Kidney (tissue), 14 donors: ENCODE results near the gene RPTN. TPM values are rescaled to one million over a fixed set of nuclear protein-coding genes. Genes with fewer than 3 reads are reported as not detected.
"Not testable (repeated sequence)": the region's sequence is repeated elsewhere in the genome, so short reads cannot be mapped to it uniquely, and the experiment has no call there.

Experiments used
- DNase-seq, 5 donors: peaks; one replicate each; pipeline ENCODE4 v3.0.0-alpha.2; 2013 to 2020
- FAIRE-seq: peaks from 2 replicates; lab custom pipeline; 2012; peaks lifted over from hg19 to GRCh38; lab: Jason Lieb, UNC
- H3K27ac ChIP-seq, 2 donors: one replicate each; pipeline ENCODE4 v1.7.0; 2013; ENCODE audit warnings: low read depth in 2 of 2, low read length in 2 of 2, inconsistent platforms in 1 of 2
- H3K27me3 ChIP-seq: one replicate; pipeline ENCODE4 v1.7.1; 2013; ENCODE audit warnings: low read length, inconsistent platforms; ENCODE audit not compliant: control insufficient read depth, insufficient read depth
- H3K36me3 ChIP-seq, 3 donors: one replicate each; pipeline versions ENCODE4 v1.7.0 to v1.7.1; 2013; ENCODE audit warnings: low read length in 3 of 3, control low read depth in 1 of 3, inconsistent platforms in 1 of 3; ENCODE audit not compliant: insufficient read depth in 3 of 3, control insufficient read depth in 2 of 3
- H3K4me1 ChIP-seq, 3 donors: one replicate each; pipeline versions ENCODE4 v1.7.0 to v1.7.1; 2013; ENCODE audit warnings: low read length in 3 of 3, inconsistent platforms in 1 of 3, low read depth in 1 of 3; ENCODE audit not compliant: control insufficient read depth in 2 of 3, insufficient read depth in 2 of 3
- H3K4me3 ChIP-seq, 3 donors: one replicate each; pipeline versions ENCODE4 v1.7.0 to v1.8.1; 2013; ENCODE audit warnings: low read length in 3 of 3, control low read depth in 1 of 3, inconsistent platforms in 1 of 3
- H3K9ac ChIP-seq, 3 donors: one replicate each; pipeline versions ENCODE4 v1.7.0 to v1.7.1; 2013; ENCODE audit warnings: low read length in 3 of 3, control low read depth in 1 of 3, inconsistent platforms in 1 of 3
- H3K9me3 ChIP-seq, 3 donors: one replicate each; pipeline versions ENCODE4 v1.7.0 to v1.7.1; 2013; ENCODE audit warnings: low read length in 3 of 3, control low read depth in 1 of 3, inconsistent platforms in 1 of 3; ENCODE audit not compliant: control insufficient read depth in 2 of 3, insufficient read depth in 1 of 3
- intact Hi-C: fragments of 100-400 bp; cut with DNase I; formaldehyde crosslinking; loops from one replicate; pipeline ENCODE4 v1.11.1; 2022
- polyA plus RNA-seq: library from polyadenylated mRNA; stranded (reverse); fragments of 350-450 nt; fragmentation: Illumina TruSeq; extraction: RNeasy Lipid Tissue Mini Kit (QIAGEN cat#74804); gene quantifications from one replicate; pipeline ENCODE4 v1.2.3, GENCODE V29; 2014; ENCODE audit warnings: low read depth, low replicate concordance; ENCODE audit not compliant: insufficient read depth
- total RNA-seq: library from RNA; stranded (reverse); fragmentation: NEBNext Ultra II Directional; extraction: Animal tissue kit (Norgen Biotek cat#: 25700); gene quantifications from one replicate; pipeline ENCODE4 v1.2.1, GENCODE V29; 2021
- TF ChIP-seq, protein P1 (sequence below): IDR thresholded peaks from 3 replicates; pipeline ENCODE4 v1.5.1; 2012; ENCODE audit warnings: mild to moderate bottlenecking, moderate library complexity, borderline replicate concordance; ENCODE audit not compliant: insufficient read depth; ENCODE audit errors: extremely low read depth
- donor health status: control.
- donor health status: control.
- donor health status: control.
- donor health status: control.
- donor health status: control.
- donor health status: DM: yes; HTN: yes; CAD: no.
- donor health status: Normal renal cell carcinoma (clear cell type).

RPTN gene
- total and polyA plus RNA-seq, 2 donors from 2014 or later = not detected

DNA sequence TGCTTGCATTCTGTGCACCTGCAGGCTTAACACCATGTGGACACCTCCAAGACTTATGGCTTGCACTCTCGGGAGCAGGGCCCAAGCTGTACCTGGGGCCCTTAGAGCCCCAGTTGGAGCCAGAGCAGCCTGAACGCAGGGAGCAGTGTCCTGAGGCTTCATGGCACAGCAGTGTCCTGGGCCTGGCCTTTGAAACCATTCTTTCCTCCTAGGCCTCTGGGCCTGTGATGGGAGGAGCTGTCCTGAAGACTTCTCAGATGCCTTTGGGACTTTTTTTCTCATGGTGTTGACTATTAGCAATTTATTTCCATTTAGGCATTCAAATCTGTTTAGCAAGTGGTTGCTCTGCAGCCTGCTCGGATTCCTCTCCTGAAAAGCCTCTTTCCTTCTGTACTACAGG, 11.0 kb downstream of the RPTN start:
- no peak overlapping the region for H3K9ac ChIP-seq

DNA sequence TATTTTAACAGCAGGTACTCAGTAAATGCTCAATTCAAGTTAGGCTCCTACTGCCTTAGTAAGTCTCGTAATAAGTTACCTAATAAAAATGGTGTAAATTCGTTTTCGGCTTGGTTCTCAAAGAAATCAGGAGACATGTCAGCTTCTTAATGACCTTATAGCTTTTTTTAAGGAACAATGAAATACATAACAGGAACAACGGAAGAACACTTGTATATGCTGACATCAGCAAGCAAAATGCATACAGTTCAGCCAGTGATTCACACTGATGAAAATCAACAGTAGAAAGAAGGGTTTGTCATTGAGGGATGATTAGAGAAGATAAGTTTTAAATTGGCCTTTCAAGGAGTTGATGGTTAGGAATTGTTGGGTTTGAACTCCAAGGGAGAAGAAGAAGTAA, 13.3 kb downstream of the RPTN start:
- TF ChIP-seq, protein P1, sequence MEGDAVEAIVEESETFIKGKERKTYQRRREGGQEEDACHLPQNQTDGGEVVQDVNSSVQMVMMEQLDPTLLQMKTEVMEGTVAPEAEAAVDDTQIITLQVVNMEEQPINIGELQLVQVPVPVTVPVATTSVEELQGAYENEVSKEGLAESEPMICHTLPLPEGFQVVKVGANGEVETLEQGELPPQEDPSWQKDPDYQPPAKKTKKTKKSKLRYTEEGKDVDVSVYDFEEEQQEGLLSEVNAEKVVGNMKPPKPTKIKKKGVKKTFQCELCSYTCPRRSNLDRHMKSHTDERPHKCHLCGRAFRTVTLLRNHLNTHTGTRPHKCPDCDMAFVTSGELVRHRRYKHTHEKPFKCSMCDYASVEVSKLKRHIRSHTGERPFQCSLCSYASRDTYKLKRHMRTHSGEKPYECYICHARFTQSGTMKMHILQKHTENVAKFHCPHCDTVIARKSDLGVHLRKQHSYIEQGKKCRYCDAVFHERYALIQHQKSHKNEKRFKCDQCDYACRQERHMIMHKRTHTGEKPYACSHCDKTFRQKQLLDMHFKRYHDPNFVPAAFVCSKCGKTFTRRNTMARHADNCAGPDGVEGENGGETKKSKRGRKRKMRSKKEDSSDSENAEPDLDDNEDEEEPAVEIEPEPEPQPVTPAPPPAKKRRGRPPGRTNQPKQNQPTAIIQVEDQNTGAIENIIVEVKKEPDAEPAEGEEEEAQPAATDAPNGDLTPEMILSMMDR = no peak
- Histone ChIP-seq H3K27me3 (no peaks in the 10 kb centered on the region), H3K9ac (no peak overlapping the region), H3K27ac (no peak overlapping the region), H3K4me1 (no peaks in the 10 kb centered on the region), H3K9me3 (peaks cover 0 to 13% (median 0%) of the 10 kb centered on the region in 3 donors), H3K36me3 (no peaks in the 10 kb centered on the region), H3K4me3 (no peak overlapping the region)
- intact Hi-C loops = no loop called here
- DNase-seq (no peak), FAIRE-seq (no peak)

More for the DNA sequence above, 11.0 kb downstream of the RPTN start:
- Histone ChIP-seq H3K4me3 (no peak overlapping the region), H3K27me3 (no peaks in the 10 kb centered on the region), H3K4me1 (no peaks in the 10 kb centered on the region), H3K9me3 (peaks cover 0 to 13% (median 0%) of the 10 kb centered on the region in 3 donors), H3K27ac (no peak overlapping the region), H3K36me3 (no peaks in the 10 kb centered on the region)
- intact Hi-C loops = no loop called here
- DNase-seq = no peak
- TF ChIP-seq, protein P1 = no peak
- FAIRE-seq = no peak

DNA sequence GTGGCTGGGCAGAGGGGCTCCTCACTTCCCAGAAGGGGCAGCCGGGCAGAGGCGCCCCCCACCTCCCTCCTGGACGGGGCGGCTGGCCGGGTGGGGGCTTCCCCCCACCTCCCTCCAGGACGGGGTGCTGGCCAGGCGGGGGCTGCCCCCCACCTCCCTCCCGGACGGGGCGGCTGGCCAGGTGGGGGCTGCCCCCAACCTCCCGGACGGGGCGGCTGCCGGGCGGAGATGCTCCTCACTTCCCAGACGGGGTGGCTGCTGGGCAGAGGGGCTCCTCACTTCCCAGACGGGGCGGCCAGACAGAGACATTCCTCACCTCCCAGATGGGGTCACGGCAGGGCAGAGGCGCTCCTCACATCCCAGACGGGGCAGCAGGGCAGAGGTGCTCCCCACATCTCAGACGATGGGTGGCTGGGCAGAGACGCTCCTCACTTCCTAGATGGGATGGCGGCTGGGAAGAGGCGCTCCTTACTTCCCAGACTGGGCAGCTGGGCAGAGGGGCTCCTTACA, 14.3 kb downstream of the RPTN start:
- FAIRE-seq, H3K27me3 ChIP-seq, H3K36me3 ChIP-seq, H3K4me1 ChIP-seq, DNase-seq, H3K4me3 ChIP-seq, intact Hi-C loops, H3K9ac ChIP-seq, H3K27ac ChIP-seq: not testable (repeated sequence)
- peaks cover 0 to 13% (median 0%) of the 10 kb centered on the region in 3 donors for H3K9me3 ChIP-seq

DNA sequence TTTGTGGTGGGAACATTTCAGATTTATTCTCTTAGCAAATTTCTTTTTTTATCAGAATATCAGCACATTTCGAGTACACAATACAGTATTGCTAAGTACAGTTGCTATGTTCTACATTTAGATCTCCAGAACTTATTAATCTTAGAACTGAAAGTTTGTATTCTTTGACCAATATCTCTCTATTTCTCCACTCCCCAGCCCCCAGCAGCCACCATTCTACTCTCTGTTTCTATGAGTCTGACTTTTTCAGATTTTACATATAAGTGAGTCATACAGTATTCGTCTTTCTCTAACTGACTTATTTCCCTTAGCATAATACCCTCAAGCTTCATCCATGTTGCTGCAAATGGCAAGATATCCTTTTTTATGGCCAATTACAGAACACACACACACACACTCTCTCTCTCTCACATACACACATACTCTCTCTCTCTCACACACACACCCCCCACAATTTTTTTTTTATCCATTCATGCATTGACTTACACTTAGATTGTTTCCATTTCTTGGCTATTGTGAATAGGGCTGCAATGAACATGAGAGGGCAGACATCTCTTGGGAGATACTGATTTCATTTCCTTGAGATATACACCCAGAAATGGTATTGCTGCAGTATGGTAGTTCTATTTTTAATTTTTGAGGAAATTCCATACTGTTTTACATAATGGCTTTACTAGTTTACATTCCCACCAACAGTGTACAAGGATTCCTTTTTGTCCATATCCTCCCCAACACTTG, 15.7 kb downstream of the RPTN start:
- Histone ChIP-seq H3K36me3 (no peaks in the 10 kb centered on the region), H3K27me3 (no peaks in the 10 kb centered on the region), H3K9me3 (peaks cover 0 to 9% (median 0%) of the 10 kb centered on the region in 3 donors), H3K4me1 (no peaks in the 10 kb centered on the region), H3K27ac (no peak overlapping the region), H3K9ac (no peak overlapping the region), H3K4me3 (no peak overlapping the region)
- intact Hi-C loops = no loop called here
- no peak for DNase-seq
- no peak for FAIRE-seq
- TF ChIP-seq, protein P1 = no peak
